SK-MEL-5 (cell line): ENCODE data around the gene AFAP1. TPM values are rescaled to one million over a fixed set of nuclear protein-coding genes. Genes with fewer than 3 reads are reported as not detected.

Source experiments
- DNase-seq: peaks from one replicate; pipeline ENCODE4 v3.0.0-alpha.2; 2016; ENCODE audit warnings: low read depth, low spot score
- in situ Hi-C: cut with HindIII; loops from 2 replicates; pipeline ENCODE4 v1.10.0; 2016; ENCODE audit warnings: low sequenced_read_pairs, high pct_unique_total_duplicates, low pct_unique_long_range_greater_than_20kb
- total RNA-seq: library from RNA; depleted of rRNA; stranded (reverse); fragments of >200 nt; shearing (Covaris generic); gene quantifications from 2 replicates; pipeline ENCODE4 v1.2.3, GENCODE V29; 2014

Gene AFAP1
- total RNA-seq, 1 experiment from 2014 or later: 10.3 TPM

DNA sequence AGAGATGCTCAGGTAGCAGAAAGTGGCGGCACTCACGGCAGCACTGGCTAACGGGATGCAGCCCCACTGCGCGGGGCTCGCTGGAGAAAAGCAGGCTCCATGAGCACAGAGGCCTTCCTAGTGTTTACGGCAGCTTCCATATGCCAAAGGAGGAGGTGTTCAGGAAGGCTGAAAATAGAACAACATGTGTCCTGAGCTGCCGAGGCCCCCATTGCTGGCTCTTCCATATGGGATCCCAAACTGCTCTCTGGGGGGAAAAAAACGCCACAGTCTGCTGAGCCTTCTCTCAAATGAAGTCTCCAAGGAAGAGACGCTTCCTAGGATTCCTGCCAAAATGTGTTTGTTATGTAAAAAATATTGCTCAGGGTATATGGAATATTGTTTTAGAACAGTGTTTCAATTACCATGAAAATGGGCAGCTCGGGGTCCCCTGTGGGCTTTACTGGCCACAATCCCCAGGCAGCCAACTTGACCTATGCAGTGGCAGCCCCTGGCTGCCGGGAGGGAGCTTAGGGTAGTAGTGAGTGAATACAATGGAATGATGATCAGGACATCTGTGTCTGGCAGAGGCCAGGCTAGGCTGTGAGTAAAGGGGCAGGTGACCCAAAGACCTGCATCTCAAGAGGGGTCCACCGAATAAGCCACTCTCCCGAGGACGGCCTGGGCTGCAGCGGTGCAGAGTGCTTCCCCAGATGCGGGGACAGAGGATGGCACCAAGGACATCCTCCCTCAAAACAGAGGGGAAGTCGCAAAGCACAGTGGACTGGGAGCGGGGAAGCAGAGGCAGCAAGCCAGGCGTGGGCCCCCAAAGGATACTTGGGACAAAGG lies 170.1 kb downstream of the AFAP1 start:
- in situ Hi-C loops: no loop called here

DNA sequence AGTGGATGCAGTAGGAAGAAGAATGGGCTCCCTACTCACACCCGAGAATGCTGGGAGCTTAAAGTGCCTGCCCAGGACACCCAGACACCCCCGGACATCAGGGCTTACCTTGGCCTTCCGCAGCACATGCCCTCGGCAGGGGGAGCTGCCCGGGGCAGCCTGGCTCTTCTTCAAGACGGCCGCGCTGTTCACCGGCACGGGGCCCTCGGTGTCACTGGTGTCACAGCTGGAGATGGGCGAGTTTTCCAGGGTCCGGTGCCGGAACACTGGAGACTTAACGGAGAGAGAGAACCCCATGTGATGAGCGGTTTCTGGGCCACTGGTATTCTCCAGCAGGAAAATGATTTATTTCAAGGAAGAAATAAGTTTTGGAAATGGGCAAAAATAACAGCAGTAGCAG lies 170.9 kb downstream of the AFAP1 start:
- in situ Hi-C loops: no loop called here
- DNase-seq: no peak

More for the DNA sequence above, 170.1 kb downstream of the AFAP1 start:
- no peak for DNase-seq

DNA sequence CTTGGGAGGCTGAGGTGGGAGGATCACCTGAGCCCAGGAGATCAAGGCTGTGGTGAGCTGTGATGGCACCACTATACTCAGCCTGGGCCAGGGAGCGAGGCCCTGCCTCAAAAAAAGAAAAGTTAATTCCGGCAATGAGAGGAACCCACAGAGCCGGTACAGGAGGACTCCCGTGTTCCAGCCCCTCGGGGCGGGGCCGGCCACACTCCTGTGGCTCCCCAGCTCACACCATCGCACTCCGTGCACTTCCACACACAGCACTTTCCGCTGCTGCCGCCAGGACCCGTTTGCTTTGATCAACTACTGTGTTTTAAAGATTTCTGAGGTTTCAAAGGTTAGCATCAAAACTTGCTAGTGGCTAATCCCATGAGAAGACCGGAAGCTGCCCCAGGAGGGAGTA lies 171.7 kb downstream of the AFAP1 start:
- DNase-seq: no peak
- in situ Hi-C loops: no loop called here

DNA sequence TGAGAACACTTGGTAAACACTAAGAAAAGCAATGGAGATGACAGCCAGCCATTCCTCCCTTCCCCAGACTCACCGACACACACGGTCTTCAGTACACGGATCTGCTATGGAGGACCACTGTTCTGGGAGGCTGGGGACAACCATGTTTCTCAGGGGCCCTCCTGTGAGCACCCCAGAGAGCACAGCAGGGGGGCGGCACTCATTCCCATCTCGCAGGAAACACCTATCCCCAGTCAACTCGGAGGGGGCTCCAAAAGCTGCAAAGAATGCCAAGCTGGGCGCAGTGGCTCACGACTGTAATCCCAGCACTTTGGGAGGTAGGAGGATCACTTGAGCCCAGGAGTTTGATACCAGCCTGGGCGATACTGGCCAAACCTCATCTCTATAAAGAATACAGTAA lies 172.1 kb downstream of the AFAP1 start:
- in situ Hi-C loops: no loop called here
- no peak for DNase-seq

DNA sequence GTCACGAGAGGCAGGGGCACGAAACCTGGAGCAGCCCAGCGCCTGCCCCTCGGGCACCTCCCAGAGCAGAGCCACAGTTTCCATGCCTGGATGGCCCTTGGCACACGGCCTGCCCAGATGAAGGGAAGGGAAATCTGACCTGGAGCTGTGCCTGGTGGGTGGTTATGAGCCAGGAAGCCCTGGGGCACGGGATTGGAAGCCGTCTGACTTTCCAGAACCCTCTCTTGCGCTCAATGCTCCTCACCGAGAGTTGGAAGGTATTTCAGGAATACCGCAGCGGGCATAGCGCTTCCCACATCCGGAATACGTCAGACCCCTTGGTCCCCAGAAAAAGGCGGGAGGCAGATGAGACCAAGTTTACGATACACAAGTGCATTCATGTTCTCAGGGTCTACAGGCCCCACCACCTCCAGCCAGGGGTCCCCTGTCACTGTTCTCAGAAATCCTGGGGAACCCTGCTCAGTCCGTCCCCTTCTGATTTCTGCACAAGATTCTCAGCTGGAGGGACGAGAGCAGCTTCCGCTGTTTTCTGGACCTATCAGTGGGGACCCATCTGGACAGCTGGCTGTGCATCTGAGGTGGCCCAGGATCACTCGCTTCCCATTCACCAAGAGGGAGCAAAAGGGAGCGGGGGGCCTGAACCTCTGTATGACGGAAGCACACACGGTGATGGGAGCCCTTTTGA lies 172.9 kb downstream of the AFAP1 start:
- in situ Hi-C loops: no loop called here
- DNase-seq: no peak

DNA sequence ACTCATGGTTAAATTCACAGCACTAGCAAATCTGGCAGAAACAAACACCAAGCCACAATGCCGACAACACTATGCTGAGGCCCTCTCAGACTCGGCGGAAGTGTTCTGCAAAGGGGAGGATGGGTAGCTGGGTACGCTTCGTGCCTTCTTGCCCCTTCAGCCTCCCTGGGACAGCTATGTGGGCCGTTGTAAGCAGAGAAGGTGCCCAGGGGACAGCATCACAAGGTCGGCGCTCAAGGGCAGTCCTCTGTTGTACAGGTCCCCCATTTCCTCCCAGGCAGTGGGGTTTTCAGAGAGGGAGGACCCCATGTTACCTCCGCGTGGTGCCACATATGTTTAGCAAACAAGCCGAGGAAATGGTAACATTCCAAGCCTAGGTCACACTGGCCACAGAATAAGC lies 173.6 kb downstream of the AFAP1 start:
- in situ Hi-C loops: no loop called here
- peak; percentile 7 for DNase-seq

DNA sequence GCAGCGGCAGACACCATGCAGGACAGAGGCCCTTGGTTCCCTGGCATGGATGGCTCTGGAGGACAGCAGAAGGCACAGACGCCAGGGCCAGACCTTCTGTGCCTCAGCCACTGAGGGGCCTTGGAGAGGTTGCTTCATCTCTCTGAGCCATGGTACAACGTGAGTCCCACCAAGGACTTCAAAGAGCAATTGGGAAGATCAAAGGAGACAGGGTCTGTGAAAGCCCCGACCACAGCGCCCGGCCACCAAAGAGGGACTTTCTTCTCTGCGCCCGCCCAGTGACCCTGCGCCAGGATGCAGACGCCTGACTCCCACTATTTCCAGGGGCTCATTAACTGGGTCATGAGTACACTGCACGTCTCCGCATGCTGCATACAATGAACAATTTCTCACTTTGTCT lies 174.0 kb downstream of the AFAP1 start:
- in situ Hi-C loops: no loop called here
- no peak for DNase-seq

DNA sequence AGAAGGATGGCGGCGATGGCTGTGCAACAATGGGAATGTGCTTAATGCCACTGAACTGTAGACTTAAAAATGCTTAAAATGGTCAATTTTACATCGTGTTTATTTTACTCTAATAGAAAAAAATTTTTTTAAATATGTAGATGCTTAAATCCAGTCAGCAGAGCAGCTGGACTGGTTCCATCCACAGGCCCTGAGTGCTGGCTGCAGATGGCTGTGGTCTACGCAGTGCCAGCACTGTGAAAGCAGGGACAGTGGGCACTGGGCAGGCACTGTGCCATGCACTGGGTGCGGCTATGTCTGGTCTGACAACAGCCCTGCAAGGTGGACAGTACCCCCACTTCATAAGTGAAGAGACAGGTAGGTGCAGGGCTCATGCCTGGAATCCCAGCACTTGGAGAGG lies 175.2 kb downstream of the AFAP1 start:
- no peak for DNase-seq
- in situ Hi-C loops: no loop called here

DNA sequence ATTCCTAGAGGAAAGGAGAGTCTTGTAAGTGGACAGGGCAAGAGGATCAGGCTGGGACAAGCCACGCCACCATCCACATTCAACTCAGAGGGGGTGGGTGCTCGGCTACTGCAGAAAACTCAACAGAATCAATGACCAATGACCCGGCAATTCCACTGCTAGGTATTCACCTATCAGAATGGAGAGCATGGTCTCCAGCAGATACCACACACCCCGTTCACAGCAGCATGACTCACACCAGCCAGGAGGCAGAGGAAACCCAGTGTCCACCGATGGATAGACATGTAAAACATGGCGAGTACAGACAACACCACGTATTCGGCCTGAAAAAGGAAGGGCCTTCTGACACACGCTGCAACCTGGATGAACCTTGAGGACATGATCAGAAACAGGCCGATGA lies 175.9 kb downstream of the AFAP1 start:
- in situ Hi-C loops: no loop called here
- DNase-seq: no peak

DNA sequence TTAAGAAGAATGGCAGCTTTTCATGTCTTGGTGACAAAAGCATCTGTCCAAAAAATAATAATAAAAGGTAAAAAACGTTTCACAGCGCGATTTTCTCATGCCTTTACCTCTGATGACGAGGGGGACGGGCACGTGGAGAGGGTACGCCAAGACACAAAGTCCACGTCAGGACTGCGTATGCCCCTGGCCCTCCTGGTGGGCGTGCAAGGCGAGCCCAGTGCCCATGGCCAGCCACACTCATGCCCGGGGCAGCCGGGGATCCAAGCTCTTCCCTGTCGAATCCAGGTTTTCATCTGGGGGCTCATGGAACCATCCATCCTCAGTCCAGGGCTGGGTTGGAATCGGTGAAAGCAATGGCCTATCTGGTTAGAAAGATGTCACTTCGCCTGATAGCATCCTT lies 176.6 kb downstream of the AFAP1 start:
- no peak for DNase-seq
- in situ Hi-C loops: no loop called here

DNA sequence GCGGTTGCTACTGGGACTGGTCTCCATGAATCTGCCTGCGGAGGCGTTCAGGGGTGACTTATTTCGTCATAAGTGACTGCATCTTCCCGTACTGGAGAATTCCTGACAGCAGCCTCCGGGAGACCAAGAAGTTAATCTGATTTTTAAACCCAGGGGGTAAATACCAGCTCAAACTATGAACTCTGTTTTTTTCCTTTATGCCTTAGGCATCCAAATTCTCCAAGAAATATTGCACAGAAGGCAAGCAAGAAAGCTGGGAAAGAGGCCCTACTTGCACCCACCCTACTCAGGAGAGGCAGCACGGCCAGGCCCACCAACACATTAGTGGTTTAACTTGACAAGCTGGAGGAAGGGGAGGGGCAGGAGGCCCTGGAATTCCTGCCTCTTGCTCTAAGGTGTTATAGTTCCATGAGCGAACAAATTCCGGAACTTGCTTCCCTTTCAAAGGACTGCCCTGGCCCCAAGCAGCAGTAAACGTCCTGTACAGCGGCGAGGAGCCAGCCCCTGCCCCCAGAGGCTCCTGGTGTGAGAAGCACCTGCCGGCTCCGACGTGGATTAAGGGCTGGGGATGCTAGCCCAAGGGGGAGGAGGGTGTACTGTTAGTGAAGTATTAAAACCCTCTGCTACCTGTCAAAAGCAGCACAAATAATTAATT lies 177.2 kb downstream of the AFAP1 start:
- DNase-seq: no peak
- in situ Hi-C loops: no loop called here

DNA sequence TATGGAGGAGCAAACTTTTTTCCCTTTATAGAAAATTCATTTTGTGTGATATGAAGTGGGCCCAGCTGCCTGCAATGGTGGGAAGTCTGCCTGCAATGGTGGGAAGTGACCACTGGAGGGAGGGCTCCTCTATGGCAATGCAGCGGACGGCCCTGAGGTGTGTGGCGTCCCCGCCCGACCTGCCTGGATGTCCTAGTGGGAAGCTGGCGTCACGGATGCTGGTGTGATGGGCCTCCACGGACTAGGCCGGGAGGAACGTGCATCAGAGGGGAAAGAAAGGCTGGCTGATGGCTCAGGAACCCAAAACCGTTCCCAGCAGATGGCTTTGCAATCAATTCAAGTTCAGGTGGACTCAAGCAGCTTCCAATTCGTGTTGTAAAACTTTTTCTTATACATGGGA lies 177.9 kb downstream of the AFAP1 start:
- peak; percentile 65 for DNase-seq
- in situ Hi-C loops: no loop called here

DNA sequence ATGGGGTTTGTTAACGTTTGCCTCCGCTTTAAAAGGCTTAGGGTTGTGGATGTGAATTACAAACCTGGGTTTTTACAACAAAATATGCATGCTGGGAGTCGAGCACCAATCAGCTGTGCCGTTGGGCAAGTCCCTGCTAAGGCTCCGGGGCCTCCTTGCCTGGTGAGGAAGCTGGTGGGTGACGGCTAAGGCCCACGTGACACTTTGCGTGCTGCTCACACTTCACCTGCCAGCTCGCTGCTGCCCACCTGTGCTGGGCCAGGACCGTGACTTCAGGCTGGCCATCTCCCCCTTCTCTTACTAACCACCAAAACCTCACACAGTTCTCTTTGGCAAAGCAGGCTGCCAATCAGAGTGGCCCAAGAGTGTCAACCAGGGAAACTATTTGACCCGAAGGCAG lies 178.3 kb downstream of the AFAP1 start:
- DNase-seq: no peak
- in situ Hi-C loops: no loop called here

DNA sequence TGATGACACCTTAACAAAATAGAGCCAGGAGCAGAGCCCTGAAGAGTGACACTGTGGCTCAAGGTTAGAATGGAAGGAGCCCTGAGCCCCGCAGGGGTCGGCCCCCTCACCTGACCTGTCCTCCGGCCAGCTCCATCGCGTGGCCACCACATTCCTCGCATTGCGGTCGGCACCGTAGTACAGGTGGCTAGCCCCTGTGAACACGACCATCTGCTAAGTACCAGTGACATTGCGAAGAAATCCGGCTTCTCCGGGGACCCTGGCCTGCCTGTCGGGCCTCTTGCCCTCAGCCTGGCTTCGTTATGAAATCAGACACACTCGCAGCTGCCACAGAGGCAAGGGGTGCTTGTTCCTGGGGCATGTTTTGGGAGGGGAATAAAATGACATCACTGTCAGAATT lies 179.0 kb downstream of the AFAP1 start:
- no peak for DNase-seq
- in situ Hi-C loops: no loop called here

DNA sequence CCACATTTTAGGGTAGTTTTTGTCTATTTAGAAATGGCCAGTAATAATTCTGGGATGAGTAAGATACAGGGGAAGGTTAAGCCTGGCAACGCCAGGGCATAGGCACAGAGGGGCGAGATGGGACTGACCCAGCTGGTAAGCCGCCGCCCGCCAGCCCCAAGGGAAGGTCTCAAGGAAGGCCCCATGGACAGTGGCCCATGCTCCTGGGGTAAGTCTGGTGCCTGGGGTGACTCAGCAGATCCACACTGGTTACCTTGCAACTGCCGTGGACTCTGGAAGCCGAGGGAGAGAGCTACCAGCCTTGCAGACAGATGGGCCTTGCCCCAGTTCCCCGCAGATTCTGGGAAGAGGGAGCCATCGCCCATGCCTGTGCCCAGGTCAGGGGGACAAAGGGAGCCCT lies 179.4 kb downstream of the AFAP1 start:
- no peak for DNase-seq
- in situ Hi-C loops: no loop called here

DNA sequence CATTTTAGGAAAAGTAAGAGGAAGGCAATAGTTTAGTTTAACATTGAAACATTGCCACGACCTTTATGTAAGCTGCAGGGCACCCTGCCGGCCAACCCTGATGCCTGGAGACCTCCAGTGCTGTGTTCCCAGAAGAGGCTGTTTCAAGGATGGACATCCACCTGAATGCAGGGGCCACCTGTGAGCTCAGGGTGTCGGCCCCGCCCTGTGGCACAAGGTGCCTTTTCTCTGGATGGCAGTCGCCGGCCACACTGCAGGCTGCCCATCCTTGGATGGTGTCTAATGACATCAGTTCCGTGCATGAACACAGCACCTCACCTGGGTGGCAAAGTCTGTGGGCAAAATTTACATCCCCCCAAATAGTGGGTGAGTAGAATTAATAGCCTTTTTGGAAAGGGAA lies 180.0 kb downstream of the AFAP1 start:
- no peak for DNase-seq
- in situ Hi-C loops: no loop called here

DNA sequence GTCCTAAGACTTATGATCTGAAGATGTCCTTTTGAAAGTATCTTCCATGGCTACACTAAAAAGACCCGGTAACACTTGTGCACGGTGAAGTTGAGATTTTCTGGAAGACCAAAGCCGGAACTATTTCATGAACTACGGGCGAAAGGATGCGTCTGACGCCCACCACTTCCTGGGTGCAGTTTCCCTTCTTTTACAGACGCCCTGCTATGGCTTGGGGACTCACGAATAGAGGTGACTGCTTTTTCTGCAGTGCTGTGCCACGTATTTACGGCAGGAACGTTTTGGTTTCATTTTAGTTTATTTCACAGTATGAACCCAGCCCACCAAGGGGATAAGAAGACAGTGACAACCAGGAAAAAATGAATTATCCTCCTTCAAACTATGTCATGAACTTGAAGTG lies 180.4 kb downstream of the AFAP1 start:
- no peak for DNase-seq
- in situ Hi-C loops: no loop called here

DNA sequence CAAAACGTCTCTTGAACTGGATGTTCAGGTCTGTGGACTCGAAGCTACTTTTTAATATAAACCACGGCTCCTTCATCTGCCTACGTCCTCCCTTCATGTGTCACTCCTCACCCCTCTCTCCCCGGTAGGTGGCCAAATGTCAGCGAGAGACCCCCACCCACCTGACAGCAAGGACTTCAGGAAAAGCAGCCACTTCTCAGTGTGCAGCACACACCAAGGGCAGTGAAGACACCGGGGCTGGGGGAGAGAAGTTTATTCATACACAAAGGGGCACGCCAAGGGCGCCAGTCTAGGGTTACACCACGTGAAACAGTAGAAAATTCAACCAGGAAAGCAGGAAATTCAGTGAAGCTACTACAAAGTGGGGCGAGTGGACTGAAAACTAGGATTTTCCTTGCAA lies 181.2 kb downstream of the AFAP1 start:
- in situ Hi-C loops: no loop called here
- no peak for DNase-seq
